CD14-positive monocyte (primary cell): ENCODE measurements around the gene DERL2. TPM values are rescaled to one million over a fixed set of nuclear protein-coding genes. Genes with fewer than 3 reads are reported as not detected.

Experiments used
- DNase-seq, 3 donors: peaks; one replicate each; pipeline ENCODE4 v3.0.0-alpha.2; 2011 to 2022
- H2AFZ ChIP-seq: 2 replicates; pipeline ENCODE4 v1.6.0; 2012; ENCODE audit warnings: mild to moderate bottlenecking, low read depth, low read length, inconsistent platforms; ENCODE audit not compliant: insufficient read depth, poor library complexity, severe bottlenecking
- H3K27ac ChIP-seq, 2 donors: 1 replicate in 1 of 2; 2 replicates in 1 of 2; pipeline ENCODE4 v1.5.1; 2012 to 2013; ENCODE audit warnings: low read length in 2 of 2, control low read depth in 1 of 2, inconsistent platforms in 1 of 2, low read depth in 1 of 2, mild to moderate bottlenecking in 1 of 2
- H3K27me3 ChIP-seq, 2 donors: one replicate each; pipeline versions ENCODE4 v1.6.0 to v1.6.1; 2011 to 2013; ENCODE audit warnings: low read length in 2 of 2; ENCODE audit not compliant: control insufficient read depth in 2 of 2, insufficient read depth in 2 of 2
- H3K36me3 ChIP-seq, 2 donors: replicated peaks in 1 of 2; 1 replicate in 1 of 2; 2 replicates in 1 of 2; pipeline versions ENCODE4 v1.5.1 to v1.6.1; 2012 to 2013; ENCODE audit warnings: low read length in 2 of 2, control low read depth in 1 of 2, inconsistent platforms in 1 of 2, mild to moderate bottlenecking in 1 of 2; ENCODE audit not compliant: insufficient read depth in 2 of 2, control insufficient read depth in 1 of 2
- H3K4me1 ChIP-seq, 2 donors: 1 replicate in 1 of 2; 2 replicates in 1 of 2; pipeline versions ENCODE4 v1.5.1 to v1.6.1; 2012 to 2013; ENCODE audit warnings: low read length in 2 of 2, control low read depth in 1 of 2, inconsistent platforms in 1 of 2, mild to moderate bottlenecking in 1 of 2, moderate library complexity in 1 of 2; ENCODE audit not compliant: insufficient read depth in 2 of 2, control insufficient read depth in 1 of 2
- H3K4me2 ChIP-seq: replicated peaks from 2 replicates; pipeline ENCODE3; 2012; ENCODE audit warnings: low read length, moderate library complexity, mild to moderate bottlenecking; ENCODE audit not compliant: poor library complexity, severe bottlenecking; ENCODE audit errors: extremely low read depth
- H3K4me3 ChIP-seq, 3 experiments: fragments of 200-600 bp in 1 of 3; sonication (generic) in 1 of 3; replicated peaks in 1 of 3; 1 replicate in 2 of 3; 2 replicates in 1 of 3; pipeline ENCODE4 v1.5.1; 2011 to 2013; ENCODE audit warnings: low read length in 3 of 3, mild to moderate bottlenecking in 3 of 3, control low read depth in 2 of 3, low read depth in 2 of 3, inconsistent platforms in 1 of 3, moderate library complexity in 1 of 3
- H3K79me2 ChIP-seq: 2 replicates; pipeline ENCODE4 v1.6.0; 2012; ENCODE audit warnings: mild to moderate bottlenecking, control low read depth, inconsistent platforms, low read length, moderate library complexity; ENCODE audit not compliant: insufficient read depth
- H3K9ac ChIP-seq: 2 replicates; pipeline ENCODE4 v1.6.0; 2017; ENCODE audit warnings: low read length, mild to moderate bottlenecking; ENCODE audit not compliant: insufficient read depth, poor library complexity, severe bottlenecking
- H3K9me3 ChIP-seq, 2 donors: replicated peaks in 1 of 2; 1 replicate in 1 of 2; 2 replicates in 1 of 2; pipeline versions ENCODE4 v1.5.1 to v1.6.1; 2012 to 2013; ENCODE audit warnings: low read length in 2 of 2, control low read depth in 1 of 2; ENCODE audit not compliant: control insufficient read depth in 1 of 2, insufficient read depth in 1 of 2
- H4K20me1 ChIP-seq: 2 replicates; pipeline ENCODE4 v1.6.0; 2012; ENCODE audit warnings: mild to moderate bottlenecking, low read length, control low read depth, moderate library complexity; ENCODE audit not compliant: insufficient read depth
- H3K27ac Mint-ChIP-seq, 7 donors: one replicate each; pipeline ENCODE4 v1.8.0; 2020; ENCODE audit warnings: mild to moderate bottlenecking in 7 of 7, mixed read lengths in 7 of 7, moderate library complexity in 6 of 7, inconsistent platforms in 2 of 7
- H3K27me3 Mint-ChIP-seq, 3 donors: one replicate each; pipeline ENCODE4 v1.8.0; 2021 to 2022; ENCODE audit warnings: low read depth in 3 of 3, mild to moderate bottlenecking in 3 of 3, mixed read lengths in 3 of 3, moderate library complexity in 3 of 3, inconsistent platforms in 1 of 3
- H3K36me3 Mint-ChIP-seq, 2 donors: one replicate each; pipeline ENCODE4 v1.8.0; 2020; ENCODE audit warnings: mixed read lengths in 2 of 2, inconsistent platforms in 1 of 2, mild to moderate bottlenecking in 1 of 2
- H3K4me1 Mint-ChIP-seq: one replicate; pipeline ENCODE4 v1.8.0; 2020; ENCODE audit warnings: mild to moderate bottlenecking, mixed read lengths
- H3K4me3 Mint-ChIP-seq, 2 donors: one replicate each; pipeline ENCODE4 v1.8.0; 2020; ENCODE audit warnings: mild to moderate bottlenecking in 2 of 2, mixed read lengths in 2 of 2, moderate library complexity in 1 of 2
- H3K9me3 Mint-ChIP-seq, 7 donors: one replicate each; pipeline ENCODE4 v1.8.0; 2020 to 2022; ENCODE audit warnings: mixed read lengths in 7 of 7, mild to moderate bottlenecking in 6 of 7, moderate library complexity in 6 of 7, inconsistent platforms in 2 of 7
- CTCF ChIP-seq: fragments of 200-600 bp; IDR thresholded peaks from one replicate; pipeline ENCODE4 v1.8.0; 2022; ENCODE audit warnings: antibody characterized with exemption, mild to moderate bottlenecking
- WGBS: methylation state at CpG from one replicate; pipeline ENCODE4 v1.1.5; 2013; ENCODE audit warnings: missing lambda C conversion rate; ENCODE audit not compliant: insufficient coverage; 5-methylcytosine and 5-hydroxymethylcytosine counted together
- intact Hi-C, 2 donors: fragments of 100-400 bp; cut with micrococcal nuclease; formaldehyde crosslinking; loops; one replicate each; pipeline versions ENCODE4 v1.15.0 to v1.15.1; 2023
- polyA plus RNA-seq, 3 donors: library from polyadenylated mRNA; depleted of rRNA in 1 of 3; unstranded in 2 of 3; stranded (reverse) in 1 of 3; fragments of 300-500 nt in 2 of 3; fragments of >200 nt in 1 of 3; fragmentation: Illumina TruSeq in 2 of 3; gene quantifications; 1 replicate in 2 of 3; 2 replicates in 1 of 3; pipeline ENCODE4 v1.2.3, GENCODE V29; 2012 to 2021

DERL2 gene
- polyA plus RNA-seq, 3 donors: 30.6 to 84.9 (median 81.6) TPM

- Histone ChIP-seq H3K27ac (no peak overlapping the region), H3K9ac (no peak overlapping the region), H4K20me1 (no peaks in the 10 kb centered on the region), H3K4me3 (no peak overlapping the region), H3K36me3 (peaks cover 47 to 64% of the 10 kb centered on the region in 2 donors), H3K4me2 (no peak overlapping the region), H3K4me1 (peaks cover 15 to 20% of the 10 kb centered on the region in 2 donors), H2AFZ (no peak overlapping the region), H3K9me3 (no peaks in the 10 kb centered on the region), H3K27me3 (no peaks in the 10 kb centered on the region), H3K79me2 (peaks cover 48% of the 10 kb centered on the region)
- WGBS: 100% methylated on average over 1 of the region's 2 CpGs
- no peak for DNase-seq
- H3K36me3 Mint-ChIP-seq: peaks cover 48 to 60% of the 10 kb centered on the region in 2 donors
- TF ChIP-seq CTCF: no peak
- intact Hi-C loops: no loop called here
- H3K9me3 Mint-ChIP-seq: no peaks in the 10 kb centered on the region
- no peak overlapping the region for H3K27ac Mint-ChIP-seq
- H3K4me3 Mint-ChIP-seq: no peak overlapping the region
- H3K27me3 Mint-ChIP-seq: peaks cover 0 to 2% (median 0%) of the 10 kb centered on the region in 3 donors
- peaks cover 20% of the 10 kb centered on the region for H3K4me1 Mint-ChIP-seq
These were observed 63.5 kb downstream of the DERL2 start for GRCh38 chr17:5422505-5422904.

Other genes with a start within 250 kb of the DERL2 start
- 10 to 100 TPM; 12.7 to 19.1 (median 13.7) TPM for gene RABEP1, start 203.9 kb downstream of the DERL2 start, polyA plus RNA-seq
- gene NUP88, start 66.5 kb downstream of the DERL2 start, polyA plus RNA-seq: 10 to 100 TPM; 23.1 to 45.7 (median 36.1) TPM
- gene RPAIN, start 66.0 kb downstream of the DERL2 start, polyA plus RNA-seq: 10 to 100 TPM; 18.9 to 31.9 (median 20.5) TPM
- 100 to 1,000 TPM in 2 of 3 donors, 10 to 100 TPM in 1; 32.7 to 169 (median 122) TPM for gene C1QBP, start 47.0 kb downstream of the DERL2 start, polyA plus RNA-seq
- gene DHX33, start 17.2 kb downstream of the DERL2 start, polyA plus RNA-seq: 1 to 10 TPM in 1 of 3 donors, under 1 TPM in 2; 0.72 to 7.2 (median 0.96) TPM
- gene MIS12, start 388 bp upstream of the DERL2 start, polyA plus RNA-seq: 10 to 100 TPM in 1 of 3 donors, 1 to 10 TPM in 2; 6.9 to 10.8 (median 8.9) TPM
- 100 to 1,000 TPM in 1 of 3 donors, 10 to 100 TPM in 2; 13.2 to 388 (median 17.3) TPM for gene NLRP1, start 98.3 kb upstream of the DERL2 start, polyA plus RNA-seq